ENCODE measurements around the gene CACNA1C. TPM values are rescaled to one million over a fixed set of nuclear protein-coding genes. Genes with fewer than 3 reads are reported as not detected.

Gene CACNA1C
- total and polyA plus RNA-seq, 10 of the 15 experiments (the other 5 are each of a cell fraction or from before 2014, with no cell fraction given), result under 0.01 to 0.15 (median 0.09) TPM; not detected in 5

- Histone ChIP-seq H3K27ac (ENCODE audit: control insufficient read depth, insufficient read depth) (no peak overlapping the region), H2AFZ (ENCODE audit: control insufficient read depth, low read depth, low read length) (no peak overlapping the region), H3K4me2 (ENCODE audit: control insufficient read depth, insufficient read depth) (no peak overlapping the region), H3K9me3 (replicated peaks; ENCODE audit: control insufficient read depth, insufficient read depth, low read length) (no peaks in the 10 kb centered on the region; the same call in 2 of the 3 replicates), H3K4me3 (no peak overlapping the region), H3K79me2 (ENCODE audit: control insufficient read depth, insufficient read depth, low read length) (no peaks in the 10 kb centered on the region), H3K36me3 (ENCODE audit: control insufficient read depth in 2 of 2, insufficient read depth in 2 of 2, low read length in 1 of 2) (no peaks in the 10 kb centered on the region), H4K20me1 (ENCODE audit: control insufficient read depth, insufficient read depth) (no peaks in the 10 kb centered on the region), H3K27me3 (replicated peaks in 1 of 2; ENCODE audit: control insufficient read depth in 2 of 2, insufficient read depth in 2 of 2, low read length in 1 of 2) (no peaks in the 10 kb centered on the region), H3K9ac (ENCODE audit: control insufficient read depth, insufficient read depth, low read length) (no peak overlapping the region), H3K4me1 (ENCODE audit: control insufficient read depth, insufficient read depth, low read length) (peaks cover 67% of the 10 kb centered on the region)
- intact Hi-C loops (cut with micrococcal nuclease; ENCODE audit: unreplicated experiment) (no loop called here), in situ Hi-C loops (cut with MboI) (no loop called here)
- 70% methylated on average over 5 of the region's 5 CpGs for whole genome bisulfite sequencing (ENCODE audit: insufficient coverage, insufficient replicate concordance, low lambda C conversion rate, missing lambda C conversion rate)
- no peak for DNase-seq (ENCODE audit: low read depth, low spot score)
- ChIA-PET SMC1A (ENCODE audit: uncharacterized antibody, unreplicated experiment) (interaction anchor here (0.8 to 1.5 kb wide), 4 partner anchors 10 to 198 kb away, joined by 3 read pairs; no protein-coding TSS in a partner anchor), POLR2A (no interaction called here), CTCF (interaction anchor here (1.0 to 2.2 kb wide), 6 partner anchors 9 to 444 kb away, joined by 3 to 29 read pairs (median 4); no protein-coding TSS in a partner anchor), RAD21 (ENCODE audit: unreplicated experiment) (interaction anchor here (1.0 to 1.4 kb wide), 2 partner anchors 198 to 200 kb away, joined by 3 to 5 read pairs; no protein-coding TSS in a partner anchor)
- FAIRE-seq, result no peak
- TF ChIP-seq IRF5 (IDR thresholded peaks at IDR 0.05; ENCODE audit: borderline replicate concordance), result no peak
- peak; percentile 25; the same call in 1 of the 2 replicates for TF ChIP-seq SMC3 (IDR thresholded peaks at IDR 0.05; ENCODE audit: borderline replicate concordance, low read length)
- peak; percentile 12 to 33 (median 13); a peak in 4 of 6 replicates for TF ChIP-seq CTCF (IDR thresholded peaks at IDR 0.05 in 2 of 3, conservative IDR thresholded peaks at IDR 0.05 in 1 of 3; ENCODE audit: control insufficient read depth in 2 of 3, extremely low read depth in 1 of 3, insufficient read depth in 1 of 3, low read depth in 3 of 3, low read length in 3 of 3)
- TF ChIP-seq SIN3A (IDR thresholded peaks at IDR 0.05; ENCODE audit: low read depth, low read length), result no peak
- TF ChIP-seq ZZZ3 (IDR thresholded peaks at IDR 0.05; ENCODE audit: control insufficient read depth, insufficient read length, low read depth), result no peak
- TF ChIP-seq CREB1 (IDR thresholded peaks at IDR 0.05; ENCODE audit: low read depth), result no peak
- no peak for TF ChIP-seq GABPA (IDR thresholded peaks at IDR 0.05; ENCODE audit: low read depth)
- TF ChIP-seq MTA2 (IDR thresholded peaks at IDR 0.05; ENCODE audit: low read depth), result no peak
- no TSS peak for BruUV-seq (replicated peaks)
- no peak for ATAC-seq
These were observed 329.8 kb downstream of the CACNA1C start for GRCh38 chr12:2382370-2383155.

Measured in GM12878 (cell line).